ENCODE measurements around the gene CCDC122. TPM values are rescaled to one million over a fixed set of nuclear protein-coding genes. Genes with fewer than 3 reads are reported as not detected.

The CCDC122 gene
- total RNA-seq (1 to 10 TPM in 2 of 5 donors, under 1 TPM in 3; 0.44 to 4.1 (median 0.78) TPM), total RNA-seq (0.51 to 4.6 (median 1.7) reads per million in 29 experiments)
- 2.9 TPM for total RNA-seq (2013)

- peaks cover 14 to 25% (median 24%) of the 10 kb centered on the region in 3 donors for H3K4me1 Mint-ChIP-seq
- Histone ChIP-seq H3K27me3 (replicated peaks in 1 of 2; ENCODE audit: control insufficient read depth in 2 of 2, extremely low read depth in 1 of 2, insufficient read depth in 2 of 2, low read length in 1 of 2) (no peaks in the 10 kb centered on the region), H3K4me3 (ENCODE audit: control insufficient read depth in 1 of 2, extremely low read depth in 1 of 2, low read length in 1 of 2) (peak within 1 kb of the TSS; percentile 66 to 72), H3K27ac (ENCODE audit: low read length) (peak within 1 kb of the TSS; percentile 54), H3K36me3 (ENCODE audit: control insufficient read depth in 2 of 2, extremely low read depth in 1 of 2, insufficient read depth in 1 of 2, low read length in 1 of 2) (no peaks in the 10 kb centered on the region), H3K4me1 (ENCODE audit: control insufficient read depth in 1 of 2, extremely low read depth in 1 of 2, insufficient read depth in 2 of 2, low read length in 2 of 2) (peaks cover 4 to 15% of the 10 kb centered on the region in 2 experiments), H3K9me3 (no peaks in the 10 kb centered on the region)
- peak; percentile 81 to 90 (median 82) for ATAC-seq (replicated peaks in 1 of 4)
- peaks cover 0 to 10% of the 10 kb centered on the region in 2 donors for H3K27me3 Mint-ChIP-seq
- no peaks in the 10 kb centered on the region for H3K9me3 Mint-ChIP-seq
- peak; percentile 42 to 86 (median 68) for DNase-seq
- peak within 1 kb of the TSS; percentile 85 to 88 (median 87) for H3K4me3 Mint-ChIP-seq
- WGBS (ENCODE audit: insufficient coverage) = 2% methylated on average over 67 of the region's 78 CpGs
- CTCF ChIA-PET = interaction anchor here (0.6 to 1.1 kb wide), 5 partner anchors 15 to 1452 kb away, joined by 3 to 4 read pairs (median 3); no protein-coding TSS in a partner anchor
- peak within 1 kb of the TSS; percentile 66 to 88 for H3K27ac Mint-ChIP-seq
- POLR2A ChIA-PET = no interaction called here
- H3K36me3 Mint-ChIP-seq = no peaks in the 10 kb centered on the region
Measured at GRCh38 chr13:43878892-43879754, at the start of gene CCDC122. CCDC122 (minus strand) TSS chr13:43879740; CDS start chr13:43869376, 10,364 bp downstream.

- ChIA-PET POLR2A (no interaction called here), CTCF (interaction anchor here in 1 of 2 donors (1.1 kb wide), 1 partner anchor 16 kb away, joined by 4 read pairs; no protein-coding TSS in a partner anchor)
- Histone ChIP-seq H3K4me3 (ENCODE audit: control insufficient read depth in 1 of 2, extremely low read depth in 1 of 2, low read length in 1 of 2) (no peak overlapping the region), H3K36me3 (ENCODE audit: control insufficient read depth in 2 of 2, extremely low read depth in 1 of 2, insufficient read depth in 1 of 2, low read length in 1 of 2) (no peaks in the 10 kb centered on the region), H3K27ac (ENCODE audit: low read length) (no peak overlapping the region), H3K4me1 (ENCODE audit: control insufficient read depth in 1 of 2, extremely low read depth in 1 of 2, insufficient read depth in 2 of 2, low read length in 2 of 2) (no peaks in the 10 kb centered on the region), H3K27me3 (replicated peaks in 1 of 2; ENCODE audit: control insufficient read depth in 2 of 2, extremely low read depth in 1 of 2, insufficient read depth in 2 of 2, low read length in 1 of 2) (peaks cover 0 to 3% of the 10 kb centered on the region in 2 experiments), H3K9me3 (no peaks in the 10 kb centered on the region)
- Mint-ChIP-seq H3K4me1 (no peaks in the 10 kb centered on the region), H3K36me3 (no peaks in the 10 kb centered on the region), H3K27me3 (peaks cover under 1 to 13% of the 10 kb centered on the region in 2 donors), H3K27ac (no peak overlapping the region), H3K4me3 (no peak overlapping the region), H3K9me3 (no peaks in the 10 kb centered on the region)
- DNase-seq (no peak), ATAC-seq (replicated peaks in 1 of 4) (no peak)
- WGBS (ENCODE audit: insufficient coverage) = no CpG with 5 or more reads among the region's 5 CpGs
Measured at GRCh38 chr13:43924549-43925245, 45.2 kb upstream of the CCDC122 start.

- Mint-ChIP-seq H3K36me3 (no peaks in the 10 kb centered on the region), H3K4me1 (no peaks in the 10 kb centered on the region), H3K27me3 (peaks cover 4 to 16% of the 10 kb centered on the region in 2 donors), H3K27ac (no peak overlapping the region), H3K9me3 (no peaks in the 10 kb centered on the region), H3K4me3 (no peak overlapping the region)
- no peak overlapping the region for H3K27ac ChIP-seq (ENCODE audit: low read length)
- ATAC-seq (replicated peaks in 1 of 4) (no peak), DNase-seq (no peak)
- no peaks in the 10 kb centered on the region for H3K9me3 ChIP-seq
- peaks cover 0 to 3% of the 10 kb centered on the region in 2 experiments for H3K27me3 ChIP-seq (replicated peaks in 1 of 2; ENCODE audit: control insufficient read depth in 2 of 2, extremely low read depth in 1 of 2, insufficient read depth in 2 of 2, low read length in 1 of 2)
- no peaks in the 10 kb centered on the region for H3K36me3 ChIP-seq (ENCODE audit: control insufficient read depth in 2 of 2, extremely low read depth in 1 of 2, insufficient read depth in 1 of 2, low read length in 1 of 2)
- H3K4me3 ChIP-seq (ENCODE audit: control insufficient read depth in 1 of 2, extremely low read depth in 1 of 2, low read length in 1 of 2) = no peak overlapping the region
- WGBS (ENCODE audit: insufficient coverage) = 100% methylated on average over 1 of the region's 1 CpG
- POLR2A ChIA-PET = no interaction called here
- CTCF ChIA-PET = interaction anchor here (0.7 to 1.4 kb wide), 4 partner anchors 11 to 516 kb away, joined by 3 to 8 read pairs (median 4); no protein-coding TSS in a partner anchor
- H3K4me1 ChIP-seq (ENCODE audit: control insufficient read depth in 1 of 2, extremely low read depth in 1 of 2, insufficient read depth in 2 of 2, low read length in 2 of 2) = no peaks in the 10 kb centered on the region
Measured at GRCh38 chr13:43920965-43921674, 41.6 kb upstream of the CCDC122 start.

GRCh38 chr13:43918636-43919035, 39.1 kb upstream of the CCDC122 start:
- Mint-ChIP-seq H3K4me3 (no peak overlapping the region), H3K9me3 (no peaks in the 10 kb centered on the region), H3K27me3 (peaks cover 4 to 8% of the 10 kb centered on the region in 2 donors), H3K36me3 (no peaks in the 10 kb centered on the region), H3K4me1 (no peaks in the 10 kb centered on the region), H3K27ac (no peak overlapping the region)
- DNase-seq = no peak
- ATAC-seq (replicated peaks in 1 of 4) = no peak
- Histone ChIP-seq H3K9me3 (no peaks in the 10 kb centered on the region), H3K36me3 (ENCODE audit: control insufficient read depth in 2 of 2, extremely low read depth in 1 of 2, insufficient read depth in 1 of 2, low read length in 1 of 2) (no peaks in the 10 kb centered on the region), H3K27ac (ENCODE audit: low read length) (no peak overlapping the region), H3K4me1 (ENCODE audit: control insufficient read depth in 1 of 2, extremely low read depth in 1 of 2, insufficient read depth in 2 of 2, low read length in 2 of 2) (no peaks in the 10 kb centered on the region), H3K27me3 (replicated peaks in 1 of 2; ENCODE audit: control insufficient read depth in 2 of 2, extremely low read depth in 1 of 2, insufficient read depth in 2 of 2, low read length in 1 of 2) (peaks cover 0 to 3% of the 10 kb centered on the region in 2 experiments), H3K4me3 (ENCODE audit: control insufficient read depth in 1 of 2, extremely low read depth in 1 of 2, low read length in 1 of 2) (no peak overlapping the region)
- ChIA-PET POLR2A (no interaction called here), CTCF (interaction anchor here in 1 of 2 donors (1.0 kb wide), 1 partner anchor 11 kb away, joined by 6 read pairs; no protein-coding TSS in a partner anchor)
- no CpG with 5 or more reads among the region's 5 CpGs for WGBS (ENCODE audit: insufficient coverage)

- POLR2A ChIA-PET = interaction anchor here in 1 of 2 donors (0.5 kb wide), 1 partner anchor 1035 kb away, joined by 3 read pairs; no protein-coding TSS in a partner anchor
- ATAC-seq (replicated peaks in 1 of 4) (no peak), DNase-seq (no peak)
- Mint-ChIP-seq H3K27ac (no peak overlapping the region), H3K27me3 (peaks cover 8 to 13% of the 10 kb centered on the region in 2 donors), H3K36me3 (no peaks in the 10 kb centered on the region), H3K4me3 (no peak overlapping the region), H3K9me3 (no peaks in the 10 kb centered on the region), H3K4me1 (no peaks in the 10 kb centered on the region)
- Histone ChIP-seq H3K9me3 (no peaks in the 10 kb centered on the region), H3K27ac (ENCODE audit: low read length) (no peak overlapping the region), H3K4me3 (ENCODE audit: control insufficient read depth in 1 of 2, extremely low read depth in 1 of 2, low read length in 1 of 2) (no peak overlapping the region), H3K36me3 (ENCODE audit: control insufficient read depth in 2 of 2, extremely low read depth in 1 of 2, insufficient read depth in 1 of 2, low read length in 1 of 2) (no peaks in the 10 kb centered on the region), H3K4me1 (ENCODE audit: control insufficient read depth in 1 of 2, extremely low read depth in 1 of 2, insufficient read depth in 2 of 2, low read length in 2 of 2) (no peaks in the 10 kb centered on the region), H3K27me3 (replicated peaks in 1 of 2; ENCODE audit: control insufficient read depth in 2 of 2, extremely low read depth in 1 of 2, insufficient read depth in 2 of 2, low read length in 1 of 2) (no peaks in the 10 kb centered on the region)
- CTCF ChIA-PET = interaction anchor here (0.5 to 0.6 kb wide), 2 partner anchors 9 to 109 kb away, joined by 3 to 4 read pairs; no protein-coding TSS in a partner anchor
- 69% methylated on average over 2 of the region's 2 CpGs for WGBS (ENCODE audit: insufficient coverage)
Measured at GRCh38 chr13:43916828-43917227, 37.3 kb upstream of the CCDC122 start.

Measured in T-cell (primary cell).